ENCODE data around the gene SLC39A6.
A peak's percentile ranks its signal among the peaks of the same experiment; 100 is the strongest.
"Not testable (repeated sequence)": the region's sequence is repeated elsewhere in the genome, so short reads cannot be mapped to it uniquely, and the experiment has no call there.

The SLC39A6 gene

GRCh38 chr18:36129300-36130038, at the start of gene SLC39A6, which contains the start of gene ELP2:
SLC39A6 (minus strand) TSS chr18:36129340; CDS start chr18:36127007, 2,333 bp downstream.
ELP2 (plus strand) TSS chr18:36129899; CDS start chr18:36129934, 35 bp downstream.
- peak; percentile 85 for DNase-seq (ENCODE audit: low read depth, low spot score)

- DNase-seq (ENCODE audit: low read depth, low spot score): no peak
Measured at GRCh38 chr18:36177913-36178312, 48.8 kb upstream of the SLC39A6 start.

- DNase-seq (ENCODE audit: low read depth, low spot score): no peak
Measured at GRCh38 chr18:36176711-36177110, 47.6 kb upstream of the SLC39A6 start.

- no peak for DNase-seq (ENCODE audit: low read depth, low spot score)
Measured at GRCh38 chr18:36176177-36176584, 47.0 kb upstream of the SLC39A6 start.

GRCh38 chr18:36175481-36175880, 46.3 kb upstream of the SLC39A6 start:
- DNase-seq (ENCODE audit: low read depth, low spot score): no peak

GRCh38 chr18:36169938-36170337, 40.8 kb upstream of the SLC39A6 start:
- no peak for DNase-seq (ENCODE audit: low read depth, low spot score)

GRCh38 chr18:36168296-36168695, 39.2 kb upstream of the SLC39A6 start:
- DNase-seq (ENCODE audit: low read depth, low spot score): not testable (repeated sequence)

GRCh38 chr18:36167692-36168218, 38.6 kb upstream of the SLC39A6 start:
- DNase-seq (ENCODE audit: low read depth, low spot score): no peak

GRCh38 chr18:36162981-36163380, 33.8 kb upstream of the SLC39A6 start:
- no peak for DNase-seq (ENCODE audit: low read depth, low spot score)

GRCh38 chr18:36160959-36161371, 31.8 kb upstream of the SLC39A6 start:
- DNase-seq (ENCODE audit: low read depth, low spot score): no peak

- peak; percentile 25 for DNase-seq (ENCODE audit: low read depth, low spot score)
Measured at GRCh38 chr18:36158266-36158867, 29.2 kb upstream of the SLC39A6 start.

- DNase-seq (ENCODE audit: low read depth, low spot score): no peak
Measured at GRCh38 chr18:36157441-36157840, 28.3 kb upstream of the SLC39A6 start.

GRCh38 chr18:36155851-36156757, 27.0 kb upstream of the SLC39A6 start:
- no peak for DNase-seq (ENCODE audit: low read depth, low spot score)

- DNase-seq (ENCODE audit: low read depth, low spot score): no peak
Measured at GRCh38 chr18:36153771-36154170, 24.6 kb upstream of the SLC39A6 start.

GRCh38 chr18:36153203-36153602, 24.1 kb upstream of the SLC39A6 start:
- DNase-seq (ENCODE audit: low read depth, low spot score): no peak

- no peak for DNase-seq (ENCODE audit: low read depth, low spot score)
Measured at GRCh38 chr18:36152781-36153180, 23.6 kb upstream of the SLC39A6 start.

GRCh38 chr18:36149514-36150289, 20.6 kb upstream of the SLC39A6 start:
- no peak for DNase-seq (ENCODE audit: low read depth, low spot score)

GRCh38 chr18:36143391-36143790, 14.3 kb upstream of the SLC39A6 start:
- DNase-seq (ENCODE audit: low read depth, low spot score): no peak

- no peak for DNase-seq (ENCODE audit: low read depth, low spot score)
Measured at GRCh38 chr18:36142751-36143150, 13.6 kb upstream of the SLC39A6 start.

GRCh38 chr18:36141576-36141975, 12.4 kb upstream of the SLC39A6 start:
- DNase-seq (ENCODE audit: low read depth, low spot score): no peak

GRCh38 chr18:36139245-36139644, 10.1 kb upstream of the SLC39A6 start:
- DNase-seq (ENCODE audit: low read depth, low spot score): no peak

All from brain pericyte (primary cell).